ENCODE data around the gene EPB41L5. TPM values are rescaled to one million over a fixed set of nuclear protein-coding genes. Genes with fewer than 3 reads are reported as not detected.

EPB41L5 gene
- total and polyA plus RNA-seq, 7 donors = 8.2 to 24.3 (median 16.9) TPM

DNA sequence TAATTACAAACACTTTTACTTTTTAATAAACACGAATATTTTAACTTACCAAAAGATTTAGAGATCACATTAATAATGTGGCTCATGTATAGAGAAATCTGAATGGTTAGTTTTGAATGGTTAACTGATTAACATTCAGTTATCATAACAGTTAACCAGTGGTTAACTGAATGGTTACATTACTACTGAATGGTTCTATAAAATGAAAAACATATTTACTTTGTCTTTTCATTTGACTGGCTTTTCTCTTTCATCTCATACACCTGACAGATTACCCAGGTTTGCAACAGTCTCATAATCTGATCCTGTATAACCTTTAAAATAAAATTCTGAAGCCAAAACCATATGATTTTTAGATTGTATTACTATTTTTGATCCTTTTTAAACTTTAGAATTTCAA lies 91.9 kb downstream of the EPB41L5 start:
- TF ChIP-seq, protein P1, sequence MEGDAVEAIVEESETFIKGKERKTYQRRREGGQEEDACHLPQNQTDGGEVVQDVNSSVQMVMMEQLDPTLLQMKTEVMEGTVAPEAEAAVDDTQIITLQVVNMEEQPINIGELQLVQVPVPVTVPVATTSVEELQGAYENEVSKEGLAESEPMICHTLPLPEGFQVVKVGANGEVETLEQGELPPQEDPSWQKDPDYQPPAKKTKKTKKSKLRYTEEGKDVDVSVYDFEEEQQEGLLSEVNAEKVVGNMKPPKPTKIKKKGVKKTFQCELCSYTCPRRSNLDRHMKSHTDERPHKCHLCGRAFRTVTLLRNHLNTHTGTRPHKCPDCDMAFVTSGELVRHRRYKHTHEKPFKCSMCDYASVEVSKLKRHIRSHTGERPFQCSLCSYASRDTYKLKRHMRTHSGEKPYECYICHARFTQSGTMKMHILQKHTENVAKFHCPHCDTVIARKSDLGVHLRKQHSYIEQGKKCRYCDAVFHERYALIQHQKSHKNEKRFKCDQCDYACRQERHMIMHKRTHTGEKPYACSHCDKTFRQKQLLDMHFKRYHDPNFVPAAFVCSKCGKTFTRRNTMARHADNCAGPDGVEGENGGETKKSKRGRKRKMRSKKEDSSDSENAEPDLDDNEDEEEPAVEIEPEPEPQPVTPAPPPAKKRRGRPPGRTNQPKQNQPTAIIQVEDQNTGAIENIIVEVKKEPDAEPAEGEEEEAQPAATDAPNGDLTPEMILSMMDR (IDR thresholded peaks at IDR 0.05) = no peak
- TF ChIP-seq EP300 (IDR thresholded peaks at IDR 0.05) (no peak), POLR2AphosphoS5 (IDR thresholded peaks at IDR 0.05) (no peak), POLR2A (IDR thresholded peaks at IDR 0.05) (no peak)
- H3K36me3 ChIP-seq = peaks cover 0 to 28% (median 0%) of the 10 kb centered on the region in 4 donors
- H3K4me1 ChIP-seq = peaks cover 0 to 19% (median 15%) of the 10 kb centered on the region in 4 donors
- no peak overlapping the region for H3K27ac ChIP-seq
- WGBS, 2 donors = 19 to 71% methylated on average over 1 of the region's 1 CpG
- intact Hi-C loops (cut with DNase I) = no loop called here
- no peak for DNase-seq
- no peaks in the 10 kb centered on the region for H3K9me3 ChIP-seq
- no peak overlapping the region for H3K4me3 ChIP-seq
- no peaks in the 10 kb centered on the region for H3K27me3 ChIP-seq

DNA sequence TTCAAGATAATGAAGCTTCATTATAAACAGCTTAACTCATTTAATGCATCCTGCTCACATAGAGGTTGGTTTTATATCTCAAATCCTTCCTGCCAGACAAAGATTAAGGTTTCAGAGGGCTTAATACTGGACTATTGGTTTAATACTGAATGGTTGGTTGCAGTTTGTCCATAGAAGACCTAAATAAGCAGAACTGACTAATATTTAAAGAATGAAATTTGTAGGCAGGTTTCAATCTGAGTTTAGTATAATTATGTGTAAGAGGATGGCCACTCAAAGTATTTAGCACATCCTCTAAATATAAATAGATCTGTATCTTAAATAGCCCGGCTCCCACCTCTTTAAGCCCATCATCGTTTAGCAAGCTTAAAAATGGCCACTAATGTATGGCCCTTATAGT lies 92.5 kb downstream of the EPB41L5 start:
- no peak for TF ChIP-seq POLR2AphosphoS5 (IDR thresholded peaks at IDR 0.05)
- TF ChIP-seq EP300 (IDR thresholded peaks at IDR 0.05) = no peak
- TF ChIP-seq, protein P1 (IDR thresholded peaks at IDR 0.05) = no peak
- TF ChIP-seq POLR2A (IDR thresholded peaks at IDR 0.05) = no peak
- no peaks in the 10 kb centered on the region for H3K9me3 ChIP-seq
- intact Hi-C loops (cut with DNase I) = no loop called here
- WGBS, 2 donors = 82 to 87% methylated on average over 2 of the region's 2 CpGs
- H3K36me3 ChIP-seq = peaks cover 0 to 25% (median 0%) of the 10 kb centered on the region in 4 donors
- H3K27ac ChIP-seq = no peak overlapping the region
- DNase-seq = no peak
- H3K27me3 ChIP-seq = no peaks in the 10 kb centered on the region
- no peak overlapping the region for H3K4me3 ChIP-seq
- H3K4me1 ChIP-seq = peaks cover 0 to 19% (median 15%) of the 10 kb centered on the region in 4 donors

DNA sequence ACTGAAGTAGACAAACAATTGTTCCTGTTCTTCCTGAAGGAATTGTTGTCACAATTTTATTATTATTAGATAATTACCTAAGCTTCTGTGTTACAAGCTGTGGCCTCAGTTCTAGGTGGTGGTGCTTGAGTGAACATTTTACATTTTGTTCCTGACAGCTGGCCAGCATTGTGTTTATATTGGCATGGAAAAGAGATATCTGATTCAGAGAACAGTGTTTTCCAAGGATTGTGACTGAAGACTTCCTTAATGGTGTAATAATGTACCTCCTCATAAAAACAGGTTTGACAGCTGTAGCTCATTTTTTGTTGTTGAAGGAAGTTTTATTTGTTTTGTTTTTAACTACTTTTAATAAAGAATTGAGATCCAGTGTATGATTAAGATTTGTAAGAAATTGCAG lies 95.2 kb downstream of the EPB41L5 start:
- intact Hi-C loops (cut with DNase I) = no loop called here
- no peak for DNase-seq
- H3K4me1 ChIP-seq = peaks cover 0 to 19% (median 15%) of the 10 kb centered on the region in 4 donors
- no peak for TF ChIP-seq EP300 (IDR thresholded peaks at IDR 0.05)
- TF ChIP-seq, protein P1 (IDR thresholded peaks at IDR 0.05) = no peak
- TF ChIP-seq POLR2AphosphoS5 (IDR thresholded peaks at IDR 0.05) = peak in 3 of 4 donors; percentile 24 to 47 (median 35)
- TF ChIP-seq POLR2A (IDR thresholded peaks at IDR 0.05) = no peak
- H3K4me3 ChIP-seq = no peak overlapping the region
- no peaks in the 10 kb centered on the region for H3K27me3 ChIP-seq
- H3K36me3 ChIP-seq = peaks cover 0 to 15% (median 0%) of the 10 kb centered on the region in 4 donors
- H3K27ac ChIP-seq = no peak overlapping the region
- no peaks in the 10 kb centered on the region for H3K9me3 ChIP-seq

DNA sequence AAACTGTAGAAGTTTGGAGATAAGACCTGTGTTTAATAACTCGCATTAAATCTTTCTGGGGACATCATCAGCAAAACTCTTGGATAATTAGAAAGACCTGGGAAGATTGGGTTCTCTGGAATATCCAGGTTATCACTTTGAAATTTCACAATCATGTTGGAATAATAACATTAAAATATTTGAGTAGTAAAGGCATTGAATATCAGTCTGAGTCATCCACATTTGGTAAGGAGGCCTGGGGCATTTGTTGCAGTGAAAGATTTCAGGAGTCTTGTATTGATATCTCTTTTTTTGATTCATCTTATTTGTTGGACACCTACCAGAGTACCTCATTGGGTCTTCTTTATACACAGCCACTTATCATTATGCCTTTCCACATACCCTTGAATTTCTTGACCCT lies 95.9 kb downstream of the EPB41L5 start:
- Histone ChIP-seq H3K9me3 (no peaks in the 10 kb centered on the region), H3K4me1 (peaks cover 0 to 19% (median 15%) of the 10 kb centered on the region in 4 donors), H3K27me3 (no peaks in the 10 kb centered on the region), H3K27ac (no peak overlapping the region), H3K4me3 (no peak overlapping the region), H3K36me3 (peaks cover 0 to 14% (median 0%) of the 10 kb centered on the region in 4 donors)
- intact Hi-C loops (cut with DNase I) = no loop called here
- DNase-seq = no peak
- TF ChIP-seq POLR2AphosphoS5 (IDR thresholded peaks at IDR 0.05) (no peak), POLR2A (IDR thresholded peaks at IDR 0.05) (no peak), EP300 (IDR thresholded peaks at IDR 0.05) (no peak)
- TF ChIP-seq, protein P1 (IDR thresholded peaks at IDR 0.05) = no peak
- 78 to 97% methylated on average over 1 of the region's 1 CpG for WGBS, 2 donors

Measured in sigmoid colon (tissue), 7 donors.